Lung (tissue), 12 donors: ENCODE measurements around the gene PPP5C. TPM values are rescaled to one million over a fixed set of nuclear protein-coding genes. Genes with fewer than 3 reads are reported as not detected.
"Not testable (repeated sequence)": the region's sequence is repeated elsewhere in the genome, so short reads cannot be mapped to it uniquely, and the experiment has no call there.

Experiments
- ATAC-seq: fragments of 200-7000 bp; cut with Tn5 transposase; one replicate; pipeline ENCODE4 v1.9.1; 2020; ENCODE audit warnings: moderate number of reproducible peaks; ENCODE audit not compliant: insufficient read depth, low FRiP score
- DNase-seq, 3 donors: peaks; one replicate each; pipeline ENCODE4 v3.0.0-alpha.2; 2013 to 2017
- H3K27ac ChIP-seq, 2 donors: one replicate each; pipeline ENCODE4 v1.5.1; 2013; ENCODE audit warnings: mild to moderate bottlenecking in 2 of 2, moderate library complexity in 2 of 2, control low read depth in 1 of 2, inconsistent platforms in 1 of 2, low read depth in 1 of 2, low read length in 1 of 2
- H3K27me3 ChIP-seq, 3 donors: one replicate each; pipeline ENCODE4 v1.5.1; 2013; ENCODE audit warnings: low read length in 2 of 3; ENCODE audit not compliant: control insufficient read depth in 3 of 3, insufficient read depth in 3 of 3
- H3K36me3 ChIP-seq, 4 donors: one replicate each; pipeline ENCODE4 v1.5.1; 2013; ENCODE audit warnings: low read length in 4 of 4, mild to moderate bottlenecking in 1 of 4, moderate library complexity in 1 of 4; ENCODE audit not compliant: control insufficient read depth in 4 of 4, insufficient read depth in 4 of 4
- H3K4me1 ChIP-seq, 5 donors: one replicate each; pipeline ENCODE4 v1.5.1; 2013; ENCODE audit warnings: low read length in 5 of 5, mild to moderate bottlenecking in 2 of 5, moderate library complexity in 1 of 5; ENCODE audit not compliant: control insufficient read depth in 5 of 5, insufficient read depth in 5 of 5
- H3K4me3 ChIP-seq: one replicate; pipeline ENCODE4 v1.5.1; 2013; ENCODE audit warnings: mild to moderate bottlenecking, control low read depth, moderate library complexity
- H3K9ac ChIP-seq, 2 donors: one replicate each; pipeline ENCODE4 v1.5.1; 2013; ENCODE audit warnings: low read length in 2 of 2, control low read depth in 1 of 2; ENCODE audit not compliant: insufficient read depth in 1 of 2
- H3K9me3 ChIP-seq, 4 donors: one replicate each; pipeline ENCODE4 v1.5.1; 2013; ENCODE audit warnings: low read length in 3 of 4, mild to moderate bottlenecking in 1 of 4, moderate library complexity in 1 of 4; ENCODE audit not compliant: control insufficient read depth in 4 of 4, insufficient read depth in 3 of 4
- CTCF ChIP-seq: IDR thresholded peaks from 2 replicates; pipeline ENCODE4 v1.5.1; 2012; ENCODE audit warnings: mild to moderate bottlenecking; ENCODE audit errors: control extremely low read depth, extremely low read depth
- WGBS, 2 donors: extraction: QIAGEN DNeasy Blood & Tissue Kit; methylation state at CpG; one replicate each; pipeline ENCODE4 v1.1.7; 2013; 5-methylcytosine and 5-hydroxymethylcytosine counted together
- polyA plus RNA-seq, 2 donors: library from polyadenylated mRNA; stranded (reverse); fragments of 200-250 nt; gene quantifications; one replicate each; pipeline ENCODE4 v1.2.1, GENCODE V29; 2013
- total RNA-seq, 2 donors: library from RNA; depleted of rRNA in 1 of 2; stranded (reverse); fragments of >200 nt in 1 of 2; gene quantifications; one replicate each; pipeline ENCODE4 v1.2.1, GENCODE V29; 2014 to 2021
- donor health status: control.
- donor health status: control.
- donor health status: Bipolar disorder and iron deficiency.
- donor health status: healthy.
- donor health status: DM: yes; HTN: yes; CAD: no.

Gene PPP5C
- total and polyA plus RNA-seq, 4 donors, result 48.5 to 69.8 (median 54.6) TPM

- Histone ChIP-seq H3K27ac (peak overlapping the region; percentile 1 to 63), H3K9me3 (no peaks in the 10 kb centered on the region), H3K27me3 (no peaks in the 10 kb centered on the region), H3K36me3 (peaks cover 0 to 13% (median 2%) of the 10 kb centered on the region in 4 donors), H3K4me1 (peaks cover 0 to 47% (median 19%) of the 10 kb centered on the region in 5 donors), H3K9ac (peak overlapping the region; percentile 14 to 85), H3K4me3 (peak overlapping the region; percentile 10)
- ATAC-seq (no peak), DNase-seq (peak in 2 of 3 donors; percentile 30 to 52)
- 13 to 17% methylated on average over 29 of the region's 29 CpGs for WGBS, 2 donors
- no peak for TF ChIP-seq CTCF
Observed at GRCh38 chr19:46412650-46413261, 65.9 kb downstream of the PPP5C start.

GRCh38 chr19:46413262-46414031 is 66.6 kb downstream of the PPP5C start, which contains the start of gene CCDC8:
Gene CCDC8, minus strand, starts transcription at chr19:46413564. Its CDS starts 754 bp downstream, at chr19:46412810.
- ATAC-seq, result peak; percentile 69
- Histone ChIP-seq H3K36me3 (peaks cover 0 to 13% (median 2%) of the 10 kb centered on the region in 4 donors), H3K9ac (peak within 1 kb of the TSS; percentile 78 to 88), H3K9me3 (no peaks in the 10 kb centered on the region), H3K4me3 (peak within 1 kb of the TSS; percentile 10), H3K4me1 (peaks cover 0 to 41% (median 14%) of the 10 kb centered on the region in 5 donors), H3K27ac (peak within 1 kb of the TSS; percentile 1 to 63), H3K27me3 (no peaks in the 10 kb centered on the region)
- peak; percentile 98 to 99 (median 99) for DNase-seq
- TF ChIP-seq CTCF, result no peak
- WGBS, 2 donors, result 13 to 16% methylated on average over 43 to 46 of the region's 46 CpGs

GRCh38 chr19:46414899-46415298 is 68.0 kb downstream of the PPP5C start:
- H3K27ac ChIP-seq, DNase-seq, ATAC-seq, H3K9ac ChIP-seq, H3K9me3 ChIP-seq, H3K4me3 ChIP-seq, H3K27me3 ChIP-seq: not testable (repeated sequence)
- Histone ChIP-seq H3K4me1 (peaks cover 0 to 37% (median 10%) of the 10 kb centered on the region in 5 donors), H3K36me3 (peaks cover 0 to 13% (median 2%) of the 10 kb centered on the region in 4 donors)
- WGBS, 2 donors, result 96 to 97% methylated on average over 20 to 22 of the region's 22 CpGs

GRCh38 chr19:46415804-46416709 is 69.2 kb downstream of the PPP5C start:
- WGBS, 2 donors, result 23 to 27% methylated on average over 51 to 53 of the region's 53 CpGs
- not testable (repeated sequence) for H3K27ac ChIP-seq, H3K4me3 ChIP-seq, H3K27me3 ChIP-seq, H3K36me3 ChIP-seq, ATAC-seq, H3K9me3 ChIP-seq
- peak; percentile 95 to 96 (median 95) for DNase-seq
- Histone ChIP-seq H3K9ac (peak overlapping the region; percentile 28 to 86), H3K4me1 (peaks cover 0 to 26% (median 3%) of the 10 kb centered on the region in 5 donors)
